Rectal smooth muscle tissue (tissue), 1 donor: ENCODE results near the gene FLNC.

Experiments used
- H3K27ac ChIP-seq: one replicate; pipeline ENCODE4 v1.7.0; 2013; ENCODE audit warnings: low read depth, low read length, inconsistent platforms
- H3K27me3 ChIP-seq: one replicate; pipeline ENCODE4 v1.7.0; 2013; ENCODE audit warnings: low read length; ENCODE audit not compliant: control insufficient read depth, insufficient read depth
- H3K36me3 ChIP-seq: one replicate; pipeline ENCODE4 v1.7.0; 2013; ENCODE audit warnings: low read length; ENCODE audit not compliant: control insufficient read depth, insufficient read depth
- H3K4me1 ChIP-seq: one replicate; pipeline ENCODE4 v1.7.0; 2013; ENCODE audit warnings: low read length; ENCODE audit not compliant: control insufficient read depth, insufficient read depth
- H3K4me3 ChIP-seq: one replicate; pipeline ENCODE4 v1.7.0; 2013; ENCODE audit warnings: low read length
- H3K9ac ChIP-seq: one replicate; pipeline ENCODE4 v1.7.0; 2013; ENCODE audit warnings: low read length

Gene FLNC

GRCh38 chr7:128809363-128809762 lies 20.8 kb upstream of the FLNC start:
- Histone ChIP-seq H3K4me3 (no peak overlapping the region), H3K27me3 (no peaks in the 10 kb centered on the region), H3K36me3 (peaks cover 18% of the 10 kb centered on the region), H3K27ac (no peak overlapping the region), H3K9ac (no peak overlapping the region), H3K4me1 (no peaks in the 10 kb centered on the region)

- Histone ChIP-seq H3K4me1 (no peaks in the 10 kb centered on the region), H3K27me3 (no peaks in the 10 kb centered on the region), H3K27ac (no peak overlapping the region), H3K36me3 (peaks cover 14% of the 10 kb centered on the region), H3K9ac (no peak overlapping the region), H3K4me3 (no peak overlapping the region)
These were observed 19.7 kb upstream of the FLNC start for GRCh38 chr7:128810473-128810872.

- H3K36me3 ChIP-seq = peaks cover 9% of the 10 kb centered on the region
These were observed 19.2 kb upstream of the FLNC start for GRCh38 chr7:128810997-128811396.

GRCh38 chr7:128811631-128812430 lies 18.4 kb upstream of the FLNC start:
- no peaks in the 10 kb centered on the region for H3K27me3 ChIP-seq
- H3K9ac ChIP-seq = no peak overlapping the region
- no peak overlapping the region for H3K27ac ChIP-seq

More at GRCh38 chr7:128810997-128811396, 19.2 kb upstream of the FLNC start:
- Histone ChIP-seq H3K4me3 (no peak overlapping the region), H3K27me3 (no peaks in the 10 kb centered on the region), H3K4me1 (no peaks in the 10 kb centered on the region), H3K27ac (no peak overlapping the region), H3K9ac (no peak overlapping the region)

GRCh38 chr7:128812514-128813168 lies 17.6 kb upstream of the FLNC start:
- Histone ChIP-seq H3K27me3 (no peaks in the 10 kb centered on the region), H3K4me1 (peaks cover 2% of the 10 kb centered on the region), H3K36me3 (peaks cover 3% of the 10 kb centered on the region), H3K9ac (no peak overlapping the region), H3K4me3 (no peak overlapping the region), H3K27ac (no peak overlapping the region)

More at GRCh38 chr7:128811631-128812430, 18.4 kb upstream of the FLNC start:
- no peak overlapping the region for H3K4me3 ChIP-seq
- peaks cover 3% of the 10 kb centered on the region for H3K36me3 ChIP-seq
- H3K4me1 ChIP-seq = no peaks in the 10 kb centered on the region

- H3K27ac ChIP-seq = no peak overlapping the region
- H3K27me3 ChIP-seq = no peaks in the 10 kb centered on the region
- no peak overlapping the region for H3K9ac ChIP-seq
These were observed 15.7 kb upstream of the FLNC start for GRCh38 chr7:128814499-128814898.

GRCh38 chr7:128815289-128815942 lies 14.8 kb upstream of the FLNC start:
- H3K4me1 ChIP-seq = peaks cover 9% of the 10 kb centered on the region
- no peak overlapping the region for H3K4me3 ChIP-seq
- H3K9ac ChIP-seq = no peak overlapping the region
- H3K36me3 ChIP-seq = peaks cover under 1% of the 10 kb centered on the region
- H3K27me3 ChIP-seq = no peaks in the 10 kb centered on the region
- H3K27ac ChIP-seq = no peak overlapping the region

More at GRCh38 chr7:128814499-128814898, 15.7 kb upstream of the FLNC start:
- Histone ChIP-seq H3K36me3 (peaks cover 3% of the 10 kb centered on the region), H3K4me3 (no peak overlapping the region), H3K4me1 (peaks cover 9% of the 10 kb centered on the region)

GRCh38 chr7:128818694-128819093 lies 11.5 kb upstream of the FLNC start:
- no peak overlapping the region for H3K4me3 ChIP-seq
- no peaks in the 10 kb centered on the region for H3K36me3 ChIP-seq
- no peak overlapping the region for H3K27ac ChIP-seq
- no peaks in the 10 kb centered on the region for H3K27me3 ChIP-seq
- H3K4me1 ChIP-seq = peaks cover 9% of the 10 kb centered on the region
- H3K9ac ChIP-seq = no peak overlapping the region

- Histone ChIP-seq H3K4me3 (no peak overlapping the region), H3K9ac (no peak overlapping the region), H3K27me3 (no peaks in the 10 kb centered on the region), H3K36me3 (no peaks in the 10 kb centered on the region), H3K27ac (no peak overlapping the region), H3K4me1 (peaks cover 9% of the 10 kb centered on the region)
These were observed 8.5 kb upstream of the FLNC start for GRCh38 chr7:128821724-128822123.

- H3K27ac ChIP-seq = no peak overlapping the region
- no peak overlapping the region for H3K4me3 ChIP-seq
- no peaks in the 10 kb centered on the region for H3K36me3 ChIP-seq
- peaks cover 8% of the 10 kb centered on the region for H3K27me3 ChIP-seq
- H3K4me1 ChIP-seq = peaks cover 21% of the 10 kb centered on the region
- no peak overlapping the region for H3K9ac ChIP-seq
These were observed 3.7 kb upstream of the FLNC start for GRCh38 chr7:128826512-128826911.

GRCh38 chr7:128826916-128827247 lies 3.3 kb upstream of the FLNC start:
- Histone ChIP-seq H3K27me3 (peaks cover 12% of the 10 kb centered on the region), H3K4me1 (peaks cover 21% of the 10 kb centered on the region), H3K27ac (peak overlapping the region; percentile 75), H3K4me3 (no peak overlapping the region), H3K9ac (no peak overlapping the region), H3K36me3 (no peaks in the 10 kb centered on the region)

GRCh38 chr7:128827248-128827958 lies 2.8 kb upstream of the FLNC start:
- peak overlapping the region; percentile 75 for H3K27ac ChIP-seq
- H3K4me3 ChIP-seq = no peak overlapping the region
- no peak overlapping the region for H3K9ac ChIP-seq
- H3K36me3 ChIP-seq = no peaks in the 10 kb centered on the region
- peaks cover 12% of the 10 kb centered on the region for H3K27me3 ChIP-seq
- peaks cover 21% of the 10 kb centered on the region for H3K4me1 ChIP-seq
